ACC112 (cell line): ENCODE data around the gene RALGAPA2.

Source experiments
- H2AFZ ChIP-seq: fragments of 200-600 bp; sonication (generic); one replicate; pipeline ENCODE4 v1.6.0; 2017; ENCODE audit warnings: antibody characterized with exemption, low read length; ENCODE audit not compliant: unreplicated experiment
- H3K27ac ChIP-seq: fragments of 200-600 bp; sonication (generic); 2 replicates; pipeline ENCODE4 v1.5.1; 2014; ENCODE audit warnings: low read depth, mild to moderate bottlenecking, antibody characterized with exemption, low read length, moderate library complexity
- H3K27me3 ChIP-seq: fragments of 200-600 bp; sonication (generic); 2 replicates; pipeline ENCODE4 v1.6.1; 2014; ENCODE audit warnings: mild to moderate bottlenecking, antibody characterized with exemption, low read length, moderate library complexity, mixed read lengths; ENCODE audit not compliant: insufficient read depth
- H3K36me3 ChIP-seq: fragments of 200-600 bp; sonication (generic); 2 replicates; pipeline ENCODE4 v1.6.1; 2016; ENCODE audit warnings: mild to moderate bottlenecking, antibody characterized with exemption, low read length, moderate library complexity, mixed read lengths; ENCODE audit not compliant: insufficient read depth
- H3K4me1 ChIP-seq: fragments of 200-600 bp; sonication (generic); one replicate; pipeline ENCODE4 v1.6.1; 2016; ENCODE audit warnings: low read length, mixed read lengths; ENCODE audit not compliant: insufficient read depth, unreplicated experiment, control insufficient read depth
- H3K4me3 ChIP-seq: fragments of 200-600 bp; sonication (generic); 2 replicates; pipeline ENCODE4 v1.5.1; 2014; ENCODE audit warnings: mild to moderate bottlenecking, low read depth, low read length
- H3K79me2 ChIP-seq: fragments of 200-600 bp; sonication (generic); one replicate; pipeline ENCODE4 v1.6.0; 2016; ENCODE audit warnings: low read length; ENCODE audit not compliant: control insufficient read depth, unreplicated experiment, insufficient read depth

RALGAPA2 gene

DNA sequence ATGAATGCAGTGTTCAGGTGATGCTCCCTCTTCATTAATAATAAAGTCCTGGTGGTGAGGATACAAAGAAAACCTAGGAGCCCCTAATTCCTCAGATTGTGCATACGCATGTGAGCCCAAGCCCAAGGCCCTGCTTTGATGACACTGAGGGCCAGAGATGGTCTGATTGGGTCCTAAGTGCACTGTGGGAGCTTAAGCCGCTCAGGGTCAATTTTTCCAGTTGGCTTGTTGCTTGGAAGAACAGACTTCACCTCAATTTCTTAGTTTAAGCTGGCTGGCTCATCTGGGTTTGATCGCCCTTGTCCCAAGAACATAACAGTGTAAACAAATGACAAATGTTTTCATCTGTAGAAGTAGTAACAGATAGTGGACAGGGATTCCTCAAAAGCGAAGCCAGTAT is 303.1 kb downstream of the RALGAPA2 start:
- H3K4me3 ChIP-seq: no peak overlapping the region
- H3K27me3 ChIP-seq: no peaks in the 10 kb centered on the region
- no peaks in the 10 kb centered on the region for H3K79me2 ChIP-seq
- H3K27ac ChIP-seq: no peak overlapping the region
- H3K36me3 ChIP-seq: no peaks in the 10 kb centered on the region
- H3K4me1 ChIP-seq: no peaks in the 10 kb centered on the region
- no peak overlapping the region for H2AFZ ChIP-seq

DNA sequence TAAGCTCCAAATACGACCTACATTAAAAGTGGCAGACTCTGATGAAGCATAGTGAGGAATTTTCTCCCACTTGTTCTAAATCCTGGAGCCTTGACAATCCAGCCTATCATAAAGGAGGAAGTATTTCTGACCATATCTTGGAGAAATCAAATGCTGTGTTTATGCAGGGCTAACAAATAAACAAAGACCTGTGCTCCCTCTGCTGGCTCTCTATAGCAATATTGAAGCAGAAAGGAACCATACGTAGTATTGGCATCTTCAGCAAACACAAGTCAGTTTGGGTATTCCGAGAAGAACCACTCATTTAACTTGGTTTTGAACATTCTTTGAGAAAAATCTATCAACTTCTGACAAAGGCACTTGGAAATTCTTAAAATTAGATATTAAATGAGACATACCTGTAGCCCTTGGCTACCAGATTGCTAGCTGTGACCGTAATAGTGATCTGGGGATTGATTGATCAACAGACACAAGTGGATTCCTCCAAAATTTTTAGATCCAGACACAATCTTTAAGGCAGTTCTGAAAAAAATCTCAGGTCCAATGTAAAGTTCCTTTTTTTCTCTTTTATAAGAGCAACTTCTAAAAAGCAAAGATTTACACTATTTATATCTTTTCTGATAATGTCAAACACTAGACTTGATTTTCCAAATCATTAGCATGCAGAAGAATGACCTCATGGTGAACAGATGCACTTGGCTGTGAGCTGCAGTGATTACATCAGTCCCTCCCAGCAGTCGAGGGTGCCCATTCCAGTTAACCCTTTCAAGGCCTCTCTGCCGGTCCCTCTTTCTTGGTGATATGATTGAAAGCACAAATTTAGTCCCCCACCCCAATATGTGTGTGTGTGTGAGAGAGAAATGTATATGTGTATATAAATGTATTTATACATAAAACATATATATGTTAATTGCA is 304.3 kb downstream of the RALGAPA2 start:
- Histone ChIP-seq H3K79me2 (no peaks in the 10 kb centered on the region), H3K27me3 (no peaks in the 10 kb centered on the region), H3K4me1 (no peaks in the 10 kb centered on the region), H3K4me3 (no peak overlapping the region), H3K36me3 (no peaks in the 10 kb centered on the region), H3K27ac (no peak overlapping the region), H2AFZ (no peak overlapping the region)

DNA sequence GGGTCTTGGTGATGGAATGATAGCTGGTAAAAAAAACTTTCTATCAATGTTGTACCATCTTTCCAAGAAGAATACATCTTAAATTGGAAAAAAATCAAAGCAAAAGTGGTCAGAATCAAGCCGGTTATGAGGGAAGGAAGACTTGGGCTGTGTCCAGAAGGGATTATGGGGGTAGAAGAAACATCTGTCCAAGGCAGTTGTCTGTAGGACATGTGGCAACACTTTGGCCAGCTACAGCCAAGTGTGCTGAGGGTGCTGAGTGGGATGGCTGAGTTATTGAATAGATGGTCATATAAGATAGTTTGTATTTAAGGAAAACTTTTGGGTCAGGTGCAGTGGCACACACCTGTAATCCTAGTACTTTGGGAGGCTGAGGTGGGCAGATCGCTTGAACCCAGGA is 306.1 kb downstream of the RALGAPA2 start:
- H2AFZ ChIP-seq: no peak overlapping the region
- H3K4me3 ChIP-seq: no peak overlapping the region
- H3K27ac ChIP-seq: no peak overlapping the region
- no peaks in the 10 kb centered on the region for H3K4me1 ChIP-seq
- H3K36me3 ChIP-seq: no peaks in the 10 kb centered on the region
- H3K79me2 ChIP-seq: no peaks in the 10 kb centered on the region
- no peaks in the 10 kb centered on the region for H3K27me3 ChIP-seq

DNA sequence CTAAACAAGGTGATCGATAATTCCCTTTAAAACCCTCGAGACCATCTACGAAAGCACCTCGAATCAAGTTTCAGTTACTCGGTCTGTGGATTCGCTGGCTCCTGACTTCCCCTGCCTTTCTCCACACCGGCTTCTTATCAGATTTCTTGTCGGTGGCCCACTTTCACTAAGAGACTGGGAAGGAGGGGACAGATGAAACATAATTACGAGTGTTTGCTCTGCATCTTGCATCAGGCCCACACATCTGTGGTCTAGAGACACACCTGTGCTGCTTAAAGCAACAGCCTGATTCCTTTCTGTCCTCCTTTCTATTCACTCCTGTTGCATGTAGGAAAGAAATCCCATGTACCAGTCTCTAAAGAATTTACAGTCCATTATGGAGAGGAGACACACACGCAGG is 306.8 kb downstream of the RALGAPA2 start:
- H3K27me3 ChIP-seq: no peaks in the 10 kb centered on the region
- no peaks in the 10 kb centered on the region for H3K36me3 ChIP-seq
- no peak overlapping the region for H2AFZ ChIP-seq
- H3K4me1 ChIP-seq: no peaks in the 10 kb centered on the region
- H3K79me2 ChIP-seq: no peaks in the 10 kb centered on the region
- H3K4me3 ChIP-seq: no peak overlapping the region
- H3K27ac ChIP-seq: no peak overlapping the region

DNA sequence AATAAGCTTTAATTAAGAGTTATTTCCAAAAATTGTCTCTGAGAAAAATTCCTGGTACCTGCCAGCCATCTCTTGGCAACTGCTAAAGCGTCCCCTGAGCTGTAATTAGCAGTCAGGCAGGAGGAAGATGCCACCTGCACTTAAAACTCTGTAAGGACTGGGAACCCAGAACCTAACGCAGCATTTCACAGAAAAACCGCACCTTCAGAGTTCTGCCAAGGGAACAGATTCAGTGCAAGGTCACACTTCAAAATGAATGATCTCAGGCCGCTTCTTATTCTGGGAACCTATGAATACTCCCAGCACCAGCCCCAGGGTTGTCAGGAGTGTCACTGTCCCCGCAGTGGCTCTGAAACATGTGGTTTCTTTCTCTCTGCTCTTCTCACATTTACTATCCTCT is 307.8 kb downstream of the RALGAPA2 start:
- Histone ChIP-seq H3K79me2 (no peaks in the 10 kb centered on the region), H3K27me3 (no peaks in the 10 kb centered on the region), H3K4me1 (no peaks in the 10 kb centered on the region), H3K36me3 (no peaks in the 10 kb centered on the region), H3K4me3 (no peak overlapping the region), H3K27ac (no peak overlapping the region), H2AFZ (no peak overlapping the region)

- H3K36me3 ChIP-seq: no peaks in the 10 kb centered on the region
- no peaks in the 10 kb centered on the region for H3K4me1 ChIP-seq
- no peak overlapping the region for H2AFZ ChIP-seq
- no peak overlapping the region for H3K27ac ChIP-seq
- no peak overlapping the region for H3K4me3 ChIP-seq
- H3K79me2 ChIP-seq: no peaks in the 10 kb centered on the region
- H3K27me3 ChIP-seq: no peaks in the 10 kb centered on the region
These were observed 310.5 kb downstream of the RALGAPA2 start for GRCh38 chr20:20401991-20402390.

- H2AFZ ChIP-seq: no peak overlapping the region
- no peak overlapping the region for H3K27ac ChIP-seq
- H3K79me2 ChIP-seq: no peaks in the 10 kb centered on the region
- no peaks in the 10 kb centered on the region for H3K27me3 ChIP-seq
- no peaks in the 10 kb centered on the region for H3K36me3 ChIP-seq
- H3K4me1 ChIP-seq: no peaks in the 10 kb centered on the region
- H3K4me3 ChIP-seq: no peak overlapping the region
These were observed 312.6 kb downstream of the RALGAPA2 start for GRCh38 chr20:20399531-20400500.

GRCh38 chr20:20398123-20398522 is 314.3 kb downstream of the RALGAPA2 start:
- Histone ChIP-seq H3K4me1 (no peaks in the 10 kb centered on the region), H3K4me3 (no peak overlapping the region), H3K36me3 (no peaks in the 10 kb centered on the region), H3K27me3 (no peaks in the 10 kb centered on the region), H3K79me2 (no peaks in the 10 kb centered on the region), H2AFZ (no peak overlapping the region), H3K27ac (no peak overlapping the region)

GRCh38 chr20:20396794-20397193 is 315.6 kb downstream of the RALGAPA2 start:
- Histone ChIP-seq H3K4me3 (no peak overlapping the region), H2AFZ (no peak overlapping the region), H3K36me3 (no peaks in the 10 kb centered on the region), H3K27me3 (no peaks in the 10 kb centered on the region), H3K4me1 (no peaks in the 10 kb centered on the region), H3K79me2 (no peaks in the 10 kb centered on the region), H3K27ac (no peak overlapping the region)

GRCh38 chr20:20395903-20396568 is 316.4 kb downstream of the RALGAPA2 start:
- H3K79me2 ChIP-seq: no peaks in the 10 kb centered on the region
- H2AFZ ChIP-seq: no peak overlapping the region

More at GRCh38 chr20:20395903-20396568, 316.4 kb downstream of the RALGAPA2 start:
- H3K4me1 ChIP-seq: no peaks in the 10 kb centered on the region
- no peaks in the 10 kb centered on the region for H3K36me3 ChIP-seq
- no peak overlapping the region for H3K4me3 ChIP-seq
- H3K27me3 ChIP-seq: no peaks in the 10 kb centered on the region
- no peak overlapping the region for H3K27ac ChIP-seq
